Psoas muscle (tissue), 8 donors: ENCODE results near the gene NDUFB3. TPM values are rescaled to one million over a fixed set of nuclear protein-coding genes. Genes with fewer than 3 reads are reported as not detected.
"Not testable (repeated sequence)": the region's sequence is repeated elsewhere in the genome, so short reads cannot be mapped to it uniquely, and the experiment has no call there.

Experiments used
- ATAC-seq, 4 donors: fragments of 200-7000 bp; cut with Tn5 transposase; one replicate each; pipeline ENCODE4 v1.9.1; 2020; ENCODE audit warnings: moderate library complexity in 3 of 4, mild to moderate bottlenecking in 2 of 4
- DNase-seq, 2 donors: peaks; one replicate each; pipeline ENCODE4 v3.0.0-alpha.2; 2020
- H3K27ac ChIP-seq: fragments of 200-600 bp; one replicate; pipeline ENCODE4 v1.8.0; 2022
- H3K27me3 ChIP-seq, 3 donors: fragments of 200-600 bp in 1 of 3; one replicate each; pipeline versions ENCODE4 v1.6.1 to v1.8.0; 2013 to 2022; ENCODE audit warnings: low read length in 2 of 3, mild to moderate bottlenecking in 2 of 3, moderate library complexity in 1 of 3; ENCODE audit not compliant: insufficient read depth in 3 of 3
- H3K36me3 ChIP-seq, 2 donors: fragments of 200-600 bp in 1 of 2; one replicate each; pipeline versions ENCODE4 v1.6.1 to v1.8.0; 2013 to 2022; ENCODE audit warnings: low read depth in 1 of 2, mild to moderate bottlenecking in 1 of 2, moderate library complexity in 1 of 2; ENCODE audit not compliant: insufficient read depth in 1 of 2
- H3K4me1 ChIP-seq: fragments of 200-600 bp; one replicate; pipeline ENCODE4 v1.8.0; 2022
- H3K4me3 ChIP-seq: fragments of 200-600 bp; one replicate; pipeline ENCODE4 v1.8.0; 2022; ENCODE audit warnings: mild to moderate bottlenecking
- H3K9me3 ChIP-seq: fragments of 200-600 bp; one replicate; pipeline ENCODE4 v1.8.0; 2022
- CTCF ChIP-seq: fragments of 200-600 bp; IDR thresholded peaks from one replicate; pipeline ENCODE4 v1.8.0; 2022; ENCODE audit warnings: antibody characterized with exemption
- WGBS, 3 donors: extraction: QIAGEN DNeasy Blood & Tissue Kit; methylation state at CpG; one replicate each; pipeline versions ENCODE4 v1.1.6 to v1.1.7; 2013; 5-methylcytosine and 5-hydroxymethylcytosine counted together
- intact Hi-C, 2 donors: fragments of 100-400 bp; cut with DNase I; formaldehyde crosslinking; loops; one replicate each; pipeline versions ENCODE4 v1.11.0 to v1.14.2; 2022
- long read RNA-seq, 2 donors: library from polyadenylated mRNA; unstranded; transcript quantifications; one replicate each; pipeline ENCODE4 v2.0.0, GENCODE V29; 2021
- polyA plus RNA-seq, 3 donors: library from polyadenylated mRNA; stranded (reverse); fragments of 200-250 nt; gene quantifications; one replicate each; pipeline ENCODE4 v1.2.3, GENCODE V29; 2013
- total RNA-seq, 4 donors: library from RNA; stranded (reverse); fragmentation: NEBNext Ultra II Directional in 2 of 4; extraction: Animal tissue kit (Norgen Biotek cat#: 25700) in 2 of 4; gene quantifications; one replicate each; pipeline versions ENCODE4 v1.2.1 to v1.2.4, GENCODE V29; 2021 to 2023
- donor health status: healthy with polysubstance abuse.
- donor health status: DM: no; HTN: no; CAD: no; lungs with moderate emphysema.
- donor health status: Bipolar disorder and iron deficiency.
- donor health status: healthy.
- donor health status: DM: yes; HTN: yes; CAD: no.
- donor health status: DM: no; HTN: no; CAD: no.
- donor health status: DM: no; HTN: no; CAD: no.
- donor health status: DM: yes; HTN: yes; CAD: no.

The NDUFB3 gene
- 100 to 1,000 TPM; 188 to 271 (median 261) TPM for total RNA-seq
- polyA plus RNA-seq, result 100 to 1,000 TPM; 200 to 255 (median 202) TPM
- long read RNA-seq, donor 1, transcript NDUFB3-201 (3 exons, 755 nt), result major isoform, 55 of 56 reads
- long read RNA-seq, donor 1, partial matches to known transcripts, result 1 of 56 reads
- long read RNA-seq, donor 1, other reads (novel, unspliced or antisense), result 0 of 56 reads
- long read RNA-seq, donor 2, transcript NDUFB3-201 (3 exons, 755 nt), result major isoform, 90 of 94 reads
- long read RNA-seq, donor 2, partial matches to known transcripts, result 3 of 94 reads
- long read RNA-seq, donor 2, other reads (novel, unspliced or antisense), result 0 of 94 reads

DNA sequence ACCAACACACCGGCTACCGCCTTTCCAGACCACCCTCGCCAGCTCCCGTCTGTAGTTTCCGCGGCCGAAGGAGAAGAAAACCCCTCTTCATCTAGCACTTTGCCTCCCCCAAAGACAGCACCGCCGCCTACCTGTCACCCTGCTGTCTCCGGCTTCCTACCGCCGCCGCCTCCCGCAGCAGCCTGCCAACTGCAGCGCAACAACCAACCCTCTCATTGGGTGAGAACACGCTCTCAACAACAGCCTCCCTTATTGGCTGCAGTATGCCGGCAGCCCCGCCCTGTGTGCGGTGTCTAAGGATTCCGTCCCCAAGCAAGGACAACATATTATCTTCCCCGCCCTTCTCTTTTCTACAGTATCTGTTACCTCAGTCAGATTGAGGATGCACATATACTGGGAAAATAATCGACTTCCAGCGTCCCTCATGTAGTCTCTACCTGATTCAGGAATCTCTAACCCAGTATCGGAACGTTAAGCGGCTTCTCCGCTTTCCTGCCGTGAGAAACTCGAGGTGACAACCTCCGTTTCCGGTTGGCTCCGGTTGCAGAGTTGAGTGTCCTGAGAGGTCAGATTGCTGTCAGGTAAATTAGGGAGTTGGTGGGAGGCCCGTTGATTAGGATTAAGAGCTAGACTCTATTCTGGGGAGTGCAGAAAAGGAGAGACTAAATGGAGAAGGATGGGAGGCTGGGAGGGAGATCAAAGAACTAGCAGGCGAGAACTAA lies at the start of gene NDUFB3, which contains the start of gene HYCC2:
Gene NDUFB3 (plus strand): TSS at position 523 of the 722 bp plus-strand sequence. CDS start 6,882 bp downstream, outside the sequence.
Gene HYCC2 (minus strand): TSS at position 193 of the 722 bp plus-strand sequence. CDS start 47,662 bp downstream, outside the sequence.
- Histone ChIP-seq H3K27ac (peak within 1 kb of the TSS; percentile 95), H3K36me3 (no peaks in the 10 kb centered on the region), H3K4me1 (peaks cover 55% of the 10 kb centered on the region), H3K27me3 (no peaks in the 10 kb centered on the region), H3K9me3 (no peaks in the 10 kb centered on the region), H3K4me3 (peak within 1 kb of the TSS; percentile 92)
- DNase-seq (peak; percentile 87 to 95), ATAC-seq (peak; percentile 98 to 100 (median 99))
- intact Hi-C loops, result loop anchor here (1.0 to 10.0 kb wide), 6 partner anchors 41 to 167 kb away; partner anchors contain the start of genes ORC2 (in 2 of the 2) and CFLAR (in 1 of the 2)
- 0 to 1% (median 0%) methylated on average over 30 to 34 of the region's 34 CpGs for WGBS, 3 donors
- TF ChIP-seq CTCF, result peak; percentile 36

DNA sequence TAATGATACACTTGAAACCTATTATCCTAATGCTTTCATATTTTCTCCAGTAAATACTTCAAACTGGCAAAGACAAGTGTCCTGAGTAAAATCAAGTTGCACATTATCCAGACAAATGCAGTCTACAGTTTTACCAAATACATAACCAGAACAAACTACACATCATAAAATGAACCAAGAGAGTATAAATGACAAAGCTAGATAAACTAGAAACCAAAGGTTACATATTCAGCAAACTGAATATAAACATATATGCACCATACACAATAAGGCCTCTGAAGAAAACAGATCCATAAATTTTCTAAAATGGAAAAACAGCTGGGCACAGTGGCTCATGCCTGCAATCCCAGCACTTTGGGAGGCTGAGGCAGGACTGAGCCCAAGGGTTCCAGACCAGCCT lies 47.3 kb upstream of the NDUFB3 start:
- DNase-seq (no peak), ATAC-seq (no peak)
- intact Hi-C loops, result no loop called here
- Histone ChIP-seq H3K9me3 (no peaks in the 10 kb centered on the region), H3K36me3 (peaks cover 4 to 44% of the 10 kb centered on the region in 2 donors), H3K4me1 (no peaks in the 10 kb centered on the region), H3K27me3 (no peaks in the 10 kb centered on the region), H3K4me3 (no peak overlapping the region), H3K27ac (no peak overlapping the region)
- no peak for TF ChIP-seq CTCF

DNA sequence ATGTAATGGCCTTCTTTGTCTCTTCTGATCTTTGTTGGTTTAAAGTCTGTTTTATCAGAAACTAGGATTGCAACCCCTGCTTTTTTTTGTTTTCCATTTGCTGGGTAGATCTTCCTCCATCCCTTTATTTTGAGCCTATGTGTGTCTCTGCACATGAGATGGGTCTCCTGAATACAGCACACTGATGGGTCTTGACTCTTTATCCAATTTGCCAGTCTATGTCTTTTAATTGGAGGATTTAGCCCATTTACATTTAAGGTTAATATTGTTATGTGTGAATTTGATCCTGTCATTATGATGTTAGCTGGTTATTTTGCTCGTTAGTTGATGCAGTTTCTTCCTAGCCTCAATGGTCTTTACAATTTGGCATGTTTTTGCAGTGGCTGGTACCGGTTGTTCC lies 37.4 kb upstream of the NDUFB3 start:
- WGBS, 3 donors, result 100% methylated on average over 1 of the region's 2 CpGs
- ATAC-seq, H3K36me3 ChIP-seq, intact Hi-C loops, H3K27ac ChIP-seq, DNase-seq, H3K27me3 ChIP-seq, H3K4me1 ChIP-seq, H3K9me3 ChIP-seq, H3K4me3 ChIP-seq: not testable (repeated sequence)

DNA sequence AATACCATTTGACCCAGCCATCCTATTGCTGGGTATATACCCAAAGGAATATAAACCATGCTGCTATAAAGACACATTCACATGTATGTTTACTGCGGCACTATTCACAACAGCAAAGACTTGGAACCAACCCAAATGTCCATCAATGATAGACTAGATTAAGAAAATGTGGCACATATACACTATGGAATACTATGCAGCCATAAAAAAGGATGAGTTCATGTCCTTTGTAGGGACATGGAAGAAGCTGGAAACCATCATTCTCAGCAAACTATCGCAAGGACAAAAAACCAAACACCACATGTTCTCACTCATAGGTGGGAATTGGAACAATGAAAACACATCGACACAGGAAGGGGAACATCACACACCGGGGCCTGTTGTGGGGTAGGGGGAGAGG lies 33.4 kb upstream of the NDUFB3 start:
- H3K9me3 ChIP-seq, H3K27me3 ChIP-seq, ATAC-seq, intact Hi-C loops, H3K4me1 ChIP-seq, DNase-seq, H3K36me3 ChIP-seq, H3K27ac ChIP-seq, H3K4me3 ChIP-seq: not testable (repeated sequence)
- 93 to 97% (median 94%) methylated on average over 4 of the region's 4 CpGs for WGBS, 3 donors

- Histone ChIP-seq H3K27me3 (no peaks in the 10 kb centered on the region), H3K4me3 (no peak overlapping the region), H3K27ac (no peak overlapping the region), H3K4me1 (peaks cover 7% of the 10 kb centered on the region), H3K36me3 (peaks cover 0 to 2% of the 10 kb centered on the region in 2 donors), H3K9me3 (no peaks in the 10 kb centered on the region)
- ATAC-seq (no peak), DNase-seq (no peak)
- no peak for TF ChIP-seq CTCF
- 95 to 97% (median 97%) methylated on average over 2 of the region's 2 CpGs for WGBS, 3 donors
- intact Hi-C loops, result no loop called here
Measured at GRCh38 chr2:201038855-201039254, 32.9 kb upstream of the NDUFB3 start.
